MCF 10A (cell line): ENCODE results near the gene FZR1. TPM values are rescaled to one million over a fixed set of nuclear protein-coding genes. Genes with fewer than 3 reads are reported as not detected.
"Not testable (repeated sequence)": the region's sequence is repeated elsewhere in the genome, so short reads cannot be mapped to it uniquely, and the experiment has no call there.

Experiments used
- BruUV-seq: library from RNA; stranded (reverse); fragments of 400-500 nt; replicated peaks from 2 replicates; lab custom pipeline; 2021; lab: Mats Ljungman, UMichigan
- CTCF ChIA-PET: fragments of 300-600 bp; sonication (Branson Sonifier 250); formaldehyde crosslinking; extraction: SDS; loops from one replicate; lab custom pipeline; 2021; ENCODE audit warnings: antibody characterized with exemption, inconsistent platforms; lab: Yijun Ruan, JAX
- POLR2A ChIA-PET: fragments of 300-600, 350-650 bp; sonication (Branson Sonifier 250); formaldehyde crosslinking; extraction: SDS; loops from one replicate; lab custom pipeline; 2020; ENCODE audit warnings: antibody characterized with exemption, inconsistent platforms; lab: Yijun Ruan, JAX
- DNase-seq: peaks from one replicate; pipeline ENCODE4 v3.0.0-alpha.2; 2018; ENCODE audit not compliant: unreplicated experiment
- H3K27ac Mint-ChIP-seq: one replicate; pipeline ENCODE4 v1.8.0; 2022; ENCODE audit warnings: mild to moderate bottlenecking, low read depth, mixed read lengths; ENCODE audit not compliant: unreplicated experiment
- H3K27me3 Mint-ChIP-seq: one replicate; pipeline ENCODE4 v1.8.0; 2022; ENCODE audit warnings: mixed read lengths; ENCODE audit not compliant: insufficient read depth, unreplicated experiment
- H3K36me3 Mint-ChIP-seq: one replicate; pipeline ENCODE4 v1.8.0; 2022; ENCODE audit warnings: mild to moderate bottlenecking, moderate library complexity, mixed read lengths; ENCODE audit not compliant: insufficient read depth, unreplicated experiment
- H3K4me1 Mint-ChIP-seq: one replicate; pipeline ENCODE4 v1.8.0; 2022; ENCODE audit warnings: mixed read lengths; ENCODE audit not compliant: insufficient read depth, unreplicated experiment
- H3K4me3 Mint-ChIP-seq: one replicate; pipeline ENCODE4 v1.8.0; 2022; ENCODE audit warnings: mild to moderate bottlenecking, moderate library complexity, mixed read lengths; ENCODE audit not compliant: unreplicated experiment
- H3K9me3 Mint-ChIP-seq: one replicate; pipeline ENCODE4 v1.8.0; 2022; ENCODE audit warnings: mixed read lengths; ENCODE audit not compliant: unreplicated experiment
- CTCF ChIP-seq: fragments of 200-600 bp; IDR thresholded peaks from one replicate; pipeline ENCODE4 v1.8.0; 2022; ENCODE audit warnings: antibody characterized with exemption, mild to moderate bottlenecking; ENCODE audit not compliant: unreplicated experiment
- intact Hi-C: fragments of 100-400 bp; cut with micrococcal nuclease; formaldehyde crosslinking; loops from 2 replicates; pipeline ENCODE4 v1.14.1; 2022
- total RNA-seq: library from RNA; stranded (reverse); gene quantifications from 2 replicates; pipeline ENCODE4 v1.2.3, GENCODE V29; 2022

Gene FZR1
- total RNA-seq, 1 experiment from 2014 or later = 48.9 TPM

GRCh38 chr19:3565139-3565538, 59.0 kb downstream of the FZR1 start:
- Mint-ChIP-seq H3K27me3 (no peaks in the 10 kb centered on the region), H3K4me1 (no peaks in the 10 kb centered on the region), H3K4me3 (no peak overlapping the region), H3K27ac (no peak overlapping the region), H3K9me3 (no peaks in the 10 kb centered on the region), H3K36me3 (peaks cover 6% of the 10 kb centered on the region)
- peak; percentile 92 for DNase-seq
- no peak for TF ChIP-seq CTCF
- intact Hi-C loops = no loop called here
- ChIA-PET CTCF (interaction anchor here (1.1 to 1.7 kb wide), 2 partner anchors 20 to 54 kb away, joined by 4 read pairs; no protein-coding TSS in a partner anchor), POLR2A (interaction anchor here (0.7 to 1.3 kb wide), 2 partner anchors 9 kb away, joined by 3 to 4 read pairs; no protein-coding TSS in a partner anchor)
- no TSS peak for BruUV-seq

- CTCF ChIA-PET = interaction anchor here (0.7 to 0.8 kb wide), 2 partner anchors 12 to 336 kb away, joined by 3 read pairs; partner anchors contain the start of gene MFSD12
- H3K27ac Mint-ChIP-seq, intact Hi-C loops, H3K27me3 Mint-ChIP-seq, DNase-seq, H3K4me3 Mint-ChIP-seq, H3K4me1 Mint-ChIP-seq, BruUV-seq, H3K9me3 Mint-ChIP-seq: not testable (repeated sequence)
- H3K36me3 Mint-ChIP-seq = peaks cover 24% of the 10 kb centered on the region
- POLR2A ChIA-PET = interaction anchor here (1.2 kb wide), 1 partner anchor 12 kb away, joined by 4 read pairs; no protein-coding TSS in a partner anchor
Measured at GRCh38 chr19:3570042-3570441, 63.9 kb downstream of the FZR1 start.

GRCh38 chr19:3570606-3571011, 64.5 kb downstream of the FZR1 start:
- Mint-ChIP-seq H3K27ac (no peak overlapping the region), H3K27me3 (no peaks in the 10 kb centered on the region), H3K9me3 (no peaks in the 10 kb centered on the region), H3K4me1 (peaks cover 4% of the 10 kb centered on the region), H3K36me3 (peaks cover 29% of the 10 kb centered on the region), H3K4me3 (no peak overlapping the region)
- no peak for DNase-seq
- BruUV-seq = no TSS peak
- intact Hi-C loops = no loop called here
- no peak for TF ChIP-seq CTCF
- POLR2A ChIA-PET = interaction anchor here (1.2 kb wide), 1 partner anchor 13 kb away, joined by 4 read pairs; no protein-coding TSS in a partner anchor
- CTCF ChIA-PET = interaction anchor here (0.8 to 1.1 kb wide), 2 partner anchors 13 to 14 kb away, joined by 3 to 4 read pairs; partner anchors contain the start of gene MFSD12

GRCh38 chr19:3572132-3572854, 66.2 kb downstream of the FZR1 start:
- Mint-ChIP-seq H3K9me3 (no peaks in the 10 kb centered on the region), H3K36me3 (peaks cover 30% of the 10 kb centered on the region), H3K27ac (no peak overlapping the region), H3K4me1 (peaks cover 4% of the 10 kb centered on the region), H3K27me3 (no peaks in the 10 kb centered on the region), H3K4me3 (peak overlapping the region; percentile 79)
- ChIA-PET POLR2A (interaction anchor here (0.6 kb wide), 1 partner anchor 71 kb away, joined by 3 read pairs; no protein-coding TSS in a partner anchor), CTCF (interaction anchor here (0.6 kb wide), 1 partner anchor 16 kb away, joined by 4 read pairs; no protein-coding TSS in a partner anchor)
- BruUV-seq = no TSS peak
- intact Hi-C loops = loop anchor here (1.0 kb wide), 1 partner anchor 15 kb away; the partner anchor contains the start of gene MFSD12
- DNase-seq = peak; percentile 100
- TF ChIP-seq CTCF = no peak
